Measurements from ENCODE around the gene U2AF1.
"Not testable (repeated sequence)": the region's sequence is repeated elsewhere in the genome, so short reads cannot be mapped to it uniquely, and the experiment has no call there.

Gene U2AF1

GRCh38 chr21:43076023-43076637, 31.2 kb downstream of the U2AF1 start:
- not testable (repeated sequence) for DNase-seq

- DNase-seq = not testable (repeated sequence)
Measured at GRCh38 chr21:43075170-43076022, 32.0 kb downstream of the U2AF1 start, which contains the start of gene CBS. CBS (minus strand) TSS chr21:43075835; CDS start chr21:43072193, 3,642 bp downstream.

GRCh38 chr21:43074401-43075169, 32.8 kb downstream of the U2AF1 start:
- DNase-seq = not testable (repeated sequence)

GRCh38 chr21:43072742-43073141, 34.6 kb downstream of the U2AF1 start:
- DNase-seq = not testable (repeated sequence)

GRCh38 chr21:43069682-43070081, 37.7 kb downstream of the U2AF1 start:
- not testable (repeated sequence) for DNase-seq

GRCh38 chr21:43068065-43068464, 39.3 kb downstream of the U2AF1 start:
- DNase-seq = not testable (repeated sequence)

- DNase-seq = not testable (repeated sequence)
Measured at GRCh38 chr21:43066690-43067089, 40.7 kb downstream of the U2AF1 start.

GRCh38 chr21:43065991-43066390, 41.4 kb downstream of the U2AF1 start:
- DNase-seq = not testable (repeated sequence)

GRCh38 chr21:43064265-43064917, 43.0 kb downstream of the U2AF1 start:
- DNase-seq = not testable (repeated sequence)

- not testable (repeated sequence) for DNase-seq
Measured at GRCh38 chr21:43062955-43063664, 44.3 kb downstream of the U2AF1 start.

- not testable (repeated sequence) for DNase-seq
Measured at GRCh38 chr21:43053112-43053511, 54.3 kb downstream of the U2AF1 start.

- DNase-seq = not testable (repeated sequence)
Measured at GRCh38 chr21:43045876-43046821, 61.2 kb downstream of the U2AF1 start.

GRCh38 chr21:43045165-43045875, 62.0 kb downstream of the U2AF1 start:
- DNase-seq = not testable (repeated sequence)

GRCh38 chr21:43044547-43044946, 62.8 kb downstream of the U2AF1 start:
- DNase-seq = not testable (repeated sequence)

- not testable (repeated sequence) for DNase-seq
Measured at GRCh38 chr21:43043291-43043690, 64.1 kb downstream of the U2AF1 start.
